Measurements from ENCODE around the gene CPM. TPM values are rescaled to one million over a fixed set of nuclear protein-coding genes. Genes with fewer than 3 reads are reported as not detected.
"Not testable (repeated sequence)": the region's sequence is repeated elsewhere in the genome, so short reads cannot be mapped to it uniquely, and the experiment has no call there.

The CPM gene
- total RNA-seq, 1 donor from 2014 or later, result 55.0 TPM

DNA sequence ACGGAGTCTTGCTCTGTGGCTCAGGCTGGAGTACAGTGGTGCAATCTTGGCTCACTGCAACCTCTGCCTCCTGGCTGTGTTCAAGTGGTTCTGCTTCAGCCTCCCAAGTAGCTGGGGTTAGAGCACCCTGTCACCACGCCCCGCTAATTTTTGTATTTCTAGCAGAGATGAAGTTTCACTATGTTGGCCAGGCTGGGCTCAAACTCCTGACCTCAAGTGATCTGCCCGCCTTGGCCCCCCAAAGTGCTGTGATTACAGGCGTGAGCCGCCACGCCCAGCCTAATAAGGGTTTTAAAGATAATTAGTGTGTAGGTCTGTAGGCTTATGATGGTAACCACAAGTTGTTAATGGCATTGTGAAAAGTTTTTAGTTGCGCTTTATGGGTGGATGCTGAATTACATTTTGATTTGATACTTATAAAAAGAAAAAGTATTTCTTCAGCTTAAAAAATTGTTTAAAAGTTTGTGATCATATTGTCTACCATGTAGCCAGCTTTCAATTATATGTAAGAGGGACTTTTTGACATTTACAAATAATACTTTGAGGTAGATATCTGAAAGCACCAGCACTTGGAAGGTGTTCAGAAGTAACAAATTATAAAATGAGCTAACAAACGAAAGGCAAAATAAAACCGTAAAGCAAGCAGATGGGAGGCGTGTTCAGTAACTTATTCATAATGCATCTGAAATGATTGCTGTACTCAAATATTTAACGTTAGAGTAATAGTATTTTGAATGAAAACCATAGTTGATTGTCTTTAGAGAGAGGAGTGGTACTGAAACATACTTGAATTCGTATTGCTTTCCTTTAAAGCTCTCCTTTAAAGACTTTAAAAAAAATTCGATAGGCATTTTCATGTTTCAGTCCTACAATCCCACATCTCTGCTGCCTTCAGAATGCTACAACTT is 87.9 kb downstream of the CPM start:
- Mint-ChIP-seq H3K27me3 (ENCODE audit: insufficient read depth) (no peaks in the 10 kb centered on the region), H3K36me3 (ENCODE audit: low read depth) (peaks cover 24% of the 10 kb centered on the region), H3K4me1 (ENCODE audit: low read depth) (no peaks in the 10 kb centered on the region), H3K4me3 (no peak overlapping the region), H3K9me3 (no peaks in the 10 kb centered on the region), H3K27ac (no peak overlapping the region)
- no peak for DNase-seq (ENCODE audit: low spot score)
- intact Hi-C loops (cut with micrococcal nuclease), result no loop called here

DNA sequence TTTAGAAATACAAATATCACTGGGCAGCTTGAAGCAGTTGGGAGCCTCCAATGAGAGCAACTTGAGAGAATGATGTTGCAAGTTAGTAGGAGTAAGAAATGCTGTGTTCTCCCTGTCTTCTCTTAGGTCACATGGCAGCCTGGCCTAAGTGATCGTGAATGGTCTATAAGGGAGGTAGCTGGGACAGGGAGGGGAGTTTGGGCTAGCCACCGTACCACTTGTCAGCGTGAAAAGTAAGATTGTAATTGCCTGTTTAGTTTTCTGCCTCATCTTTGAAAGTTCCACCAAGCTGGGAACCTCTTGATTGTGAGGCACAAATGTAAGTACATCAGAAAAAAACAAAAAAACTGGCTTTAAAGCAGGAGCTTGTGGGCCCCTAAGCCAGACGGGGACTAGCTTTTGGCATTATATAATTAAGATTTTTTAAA is 88.6 kb downstream of the CPM start:
- no peak for DNase-seq (ENCODE audit: low spot score)
- Mint-ChIP-seq H3K4me3 (no peak overlapping the region), H3K9me3 (no peaks in the 10 kb centered on the region), H3K27ac (no peak overlapping the region), H3K27me3 (ENCODE audit: insufficient read depth) (no peaks in the 10 kb centered on the region), H3K4me1 (ENCODE audit: low read depth) (no peaks in the 10 kb centered on the region), H3K36me3 (ENCODE audit: low read depth) (peaks cover 28% of the 10 kb centered on the region)
- intact Hi-C loops (cut with micrococcal nuclease), result no loop called here

DNA sequence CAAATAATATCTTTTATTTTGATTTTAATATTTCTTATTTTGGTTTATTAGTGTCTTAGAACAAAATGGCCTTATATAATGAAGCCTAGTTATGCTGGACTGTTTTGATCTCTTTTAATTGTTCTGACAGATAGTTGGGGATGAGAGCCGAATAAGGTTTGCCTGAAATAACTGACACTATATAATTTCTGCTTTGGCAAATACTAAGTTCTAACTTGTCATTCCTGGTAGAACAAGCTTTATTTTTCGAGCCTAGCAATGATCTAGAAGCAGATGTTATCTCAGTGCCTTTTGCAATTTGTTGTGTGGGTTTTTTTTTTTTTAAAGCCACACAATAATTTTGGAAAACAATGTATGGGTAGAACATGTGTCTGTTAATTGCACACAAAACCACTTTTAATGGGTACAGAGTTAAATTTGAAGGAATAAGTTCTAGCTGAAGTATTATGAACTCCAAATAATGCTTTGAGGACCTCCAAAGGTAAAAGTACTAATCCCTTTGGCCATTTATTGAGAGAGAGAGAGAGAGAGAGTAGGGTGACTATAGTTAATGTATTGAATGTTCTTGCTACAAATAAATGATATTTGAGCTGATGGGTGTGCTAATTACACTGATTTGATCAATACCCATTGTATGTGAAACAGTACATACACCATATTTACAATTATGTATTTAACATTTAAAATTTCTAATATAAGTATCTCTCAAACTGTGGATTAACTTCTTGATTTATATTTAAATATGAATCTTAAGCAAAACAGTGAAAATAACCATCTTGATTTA is 90.0 kb downstream of the CPM start:
- H3K27me3 Mint-ChIP-seq (ENCODE audit: insufficient read depth), result no peaks in the 10 kb centered on the region
- H3K9me3 Mint-ChIP-seq, result no peaks in the 10 kb centered on the region
- intact Hi-C loops (cut with micrococcal nuclease), result no loop called here
- DNase-seq (ENCODE audit: low spot score), result no peak
- no peak overlapping the region for H3K4me3 Mint-ChIP-seq
- peaks cover 5% of the 10 kb centered on the region for H3K4me1 Mint-ChIP-seq (ENCODE audit: low read depth)
- no peak overlapping the region for H3K27ac Mint-ChIP-seq
- H3K36me3 Mint-ChIP-seq (ENCODE audit: low read depth), result peaks cover 36% of the 10 kb centered on the region

- no peak overlapping the region for H3K27ac Mint-ChIP-seq
- intact Hi-C loops (cut with micrococcal nuclease), result no loop called here
- no peaks in the 10 kb centered on the region for H3K9me3 Mint-ChIP-seq
- peaks cover 36% of the 10 kb centered on the region for H3K36me3 Mint-ChIP-seq (ENCODE audit: low read depth)
- DNase-seq (ENCODE audit: low spot score), result no peak
- H3K4me3 Mint-ChIP-seq, result no peak overlapping the region
- H3K4me1 Mint-ChIP-seq (ENCODE audit: low read depth), result peaks cover 6% of the 10 kb centered on the region
- H3K27me3 Mint-ChIP-seq (ENCODE audit: insufficient read depth), result no peaks in the 10 kb centered on the region
These were observed 90.8 kb downstream of the CPM start for GRCh38 chr12:68842123-68842522.

DNA sequence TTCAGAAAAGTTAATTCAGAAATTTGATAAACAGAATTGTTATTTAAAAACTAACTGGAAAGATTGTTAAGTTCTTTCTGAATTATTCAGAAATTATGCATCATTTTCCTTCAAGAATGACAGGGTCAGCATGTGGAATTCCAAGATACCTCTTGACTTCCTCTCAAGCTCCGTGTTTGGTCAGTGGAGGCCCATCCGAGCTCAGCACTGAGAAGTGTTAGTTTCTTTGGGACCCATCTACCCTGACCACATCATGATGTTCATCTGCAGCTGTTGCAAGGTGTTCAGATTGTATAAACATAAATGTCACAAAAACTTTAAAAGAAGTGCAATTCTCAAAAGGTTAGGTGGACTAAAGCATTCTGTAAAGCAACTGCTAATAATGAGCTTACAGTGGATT is 91.3 kb downstream of the CPM start:
- DNase-seq (ENCODE audit: low spot score), result no peak

DNA sequence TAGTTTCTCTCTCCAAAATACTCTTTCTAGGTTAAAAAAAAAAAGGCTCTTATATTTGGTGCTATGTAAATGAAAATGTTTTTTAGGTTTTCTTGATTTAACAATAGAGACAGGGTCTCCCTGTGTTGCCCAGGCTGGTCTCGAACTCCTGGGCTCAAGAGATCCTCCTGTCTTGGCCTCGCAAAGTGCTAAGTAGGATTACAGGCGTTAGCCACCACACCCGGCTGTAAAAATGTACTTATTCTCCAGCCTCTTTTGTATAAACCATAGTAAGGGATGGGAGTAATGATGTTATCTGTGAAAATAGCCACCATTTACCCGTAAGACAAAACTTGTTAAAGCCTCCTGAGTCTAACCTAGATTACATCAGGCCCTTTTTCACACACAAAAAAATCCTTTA is 91.8 kb downstream of the CPM start:
- peaks cover 10% of the 10 kb centered on the region for H3K4me1 Mint-ChIP-seq (ENCODE audit: low read depth)
- H3K27ac Mint-ChIP-seq; H3K27me3 Mint-ChIP-seq (ENCODE audit: insufficient read depth); H3K4me3 Mint-ChIP-seq; intact Hi-C loops (cut with micrococcal nuclease); H3K9me3 Mint-ChIP-seq; DNase-seq (ENCODE audit: low spot score): not testable (repeated sequence)
- peaks cover 37% of the 10 kb centered on the region for H3K36me3 Mint-ChIP-seq (ENCODE audit: low read depth)

More for the DNA sequence above, 91.3 kb downstream of the CPM start:
- H3K9me3 Mint-ChIP-seq, result no peaks in the 10 kb centered on the region
- H3K27me3 Mint-ChIP-seq (ENCODE audit: insufficient read depth), result no peaks in the 10 kb centered on the region
- H3K27ac Mint-ChIP-seq, result no peak overlapping the region
- intact Hi-C loops (cut with micrococcal nuclease), result no loop called here
- peaks cover 6% of the 10 kb centered on the region for H3K4me1 Mint-ChIP-seq (ENCODE audit: low read depth)
- peaks cover 36% of the 10 kb centered on the region for H3K36me3 Mint-ChIP-seq (ENCODE audit: low read depth)
- no peak overlapping the region for H3K4me3 Mint-ChIP-seq

DNA sequence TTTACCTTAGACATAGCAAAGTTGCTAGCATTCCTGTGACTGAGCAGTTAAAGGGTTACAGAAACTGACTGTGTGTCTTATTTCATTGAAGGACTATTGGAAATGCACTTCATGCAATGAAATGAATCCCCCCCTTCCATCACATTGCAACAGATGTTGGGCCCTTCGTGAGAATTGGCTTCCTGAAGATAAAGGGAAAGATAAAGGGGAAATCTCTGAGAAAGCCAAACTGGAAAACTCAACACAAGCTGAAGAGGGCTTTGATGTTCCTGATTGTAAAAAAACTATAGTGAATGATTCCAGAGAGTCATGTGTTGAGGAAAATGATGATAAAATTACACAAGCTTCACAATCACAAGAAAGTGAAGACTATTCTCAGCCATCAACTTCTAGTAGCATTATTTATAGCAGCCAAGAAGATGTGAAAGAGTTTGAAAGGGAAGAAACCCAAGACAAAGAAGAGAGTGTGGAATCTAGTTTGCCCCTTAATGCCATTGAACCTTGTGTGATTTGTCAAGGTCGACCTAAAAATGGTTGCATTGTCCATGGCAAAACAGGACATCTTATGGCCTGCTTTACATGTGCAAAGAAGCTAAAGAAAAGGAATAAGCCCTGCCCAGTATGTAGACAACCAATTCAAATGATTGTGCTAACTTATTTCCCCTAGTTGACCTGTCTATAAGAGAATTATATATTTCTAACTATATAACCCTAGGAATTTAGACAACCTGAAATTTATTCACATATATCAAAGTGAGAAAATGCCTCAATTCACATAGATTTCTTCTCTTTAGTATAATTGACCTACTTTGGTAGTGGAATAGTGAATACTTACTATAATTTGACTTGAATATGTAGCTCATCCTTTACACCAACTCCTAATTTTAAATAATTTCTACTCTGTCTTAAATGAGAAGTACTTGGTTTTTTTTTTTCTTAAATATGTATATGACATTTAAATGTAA is 93.5 kb downstream of the CPM start:
- H3K27ac Mint-ChIP-seq, result no peak overlapping the region
- intact Hi-C loops (cut with micrococcal nuclease), result no loop called here
- DNase-seq (ENCODE audit: low spot score), result no peak

GRCh38 chr12:68838046-68838886 is 94.7 kb downstream of the CPM start:
- no peak for DNase-seq (ENCODE audit: low spot score)
- Mint-ChIP-seq H3K4me3 (no peak overlapping the region), H3K27ac (no peak overlapping the region), H3K9me3 (no peaks in the 10 kb centered on the region), H3K27me3 (ENCODE audit: insufficient read depth) (no peaks in the 10 kb centered on the region), H3K36me3 (ENCODE audit: low read depth) (peaks cover 43% of the 10 kb centered on the region), H3K4me1 (ENCODE audit: low read depth) (peaks cover 26% of the 10 kb centered on the region)
- intact Hi-C loops (cut with micrococcal nuclease), result no loop called here

More for the DNA sequence above, 93.5 kb downstream of the CPM start:
- Mint-ChIP-seq H3K4me3 (no peak overlapping the region), H3K36me3 (ENCODE audit: low read depth) (peaks cover 46% of the 10 kb centered on the region), H3K4me1 (ENCODE audit: low read depth) (peaks cover 22% of the 10 kb centered on the region), H3K27me3 (ENCODE audit: insufficient read depth) (no peaks in the 10 kb centered on the region), H3K9me3 (no peaks in the 10 kb centered on the region)

GRCh38 chr12:68837215-68837614 is 95.8 kb downstream of the CPM start:
- intact Hi-C loops (cut with micrococcal nuclease), result no loop called here
- H3K36me3 Mint-ChIP-seq (ENCODE audit: low read depth), result peaks cover 38% of the 10 kb centered on the region
- DNase-seq (ENCODE audit: low spot score), result no peak

GRCh38 chr12:68835333-68835908 is 97.5 kb downstream of the CPM start:
- peaks cover 43% of the 10 kb centered on the region for H3K36me3 Mint-ChIP-seq (ENCODE audit: low read depth)
- H3K9me3 Mint-ChIP-seq, result no peaks in the 10 kb centered on the region
- no peak overlapping the region for H3K4me3 Mint-ChIP-seq
- DNase-seq (ENCODE audit: low spot score), result no peak
- peaks cover 27% of the 10 kb centered on the region for H3K4me1 Mint-ChIP-seq (ENCODE audit: low read depth)
- intact Hi-C loops (cut with micrococcal nuclease), result no loop called here
- no peaks in the 10 kb centered on the region for H3K27me3 Mint-ChIP-seq (ENCODE audit: insufficient read depth)
- peak overlapping the region; percentile 1 for H3K27ac Mint-ChIP-seq

More at GRCh38 chr12:68837215-68837614, 95.8 kb downstream of the CPM start:
- H3K4me1 Mint-ChIP-seq (ENCODE audit: low read depth), result peaks cover 26% of the 10 kb centered on the region
- no peak overlapping the region for H3K27ac Mint-ChIP-seq
- H3K4me3 Mint-ChIP-seq, result no peak overlapping the region
- H3K27me3 Mint-ChIP-seq (ENCODE audit: insufficient read depth), result no peaks in the 10 kb centered on the region
- no peaks in the 10 kb centered on the region for H3K9me3 Mint-ChIP-seq

- Mint-ChIP-seq H3K9me3 (no peaks in the 10 kb centered on the region), H3K4me1 (ENCODE audit: low read depth) (peaks cover 33% of the 10 kb centered on the region), H3K27ac (peak overlapping the region; percentile 61), H3K27me3 (ENCODE audit: insufficient read depth) (no peaks in the 10 kb centered on the region), H3K4me3 (no peak overlapping the region), H3K36me3 (ENCODE audit: low read depth) (peaks cover 49% of the 10 kb centered on the region)
- intact Hi-C loops (cut with micrococcal nuclease), result loop anchor here (5.0 kb wide), 1 partner anchor 409 kb away; no protein-coding TSS in a partner anchor
- DNase-seq (ENCODE audit: low spot score), result no peak
These were observed 99.5 kb downstream of the CPM start for GRCh38 chr12:68833508-68833907.
